ENCODE data around the gene INTS2. TPM values are rescaled to one million over a fixed set of nuclear protein-coding genes. Genes with fewer than 3 reads are reported as not detected.
A peak's percentile ranks its signal among the peaks of the same experiment; 100 is the strongest.
"Not testable (repeated sequence)": the region's sequence is repeated elsewhere in the genome, so short reads cannot be mapped to it uniquely, and the experiment has no call there.

INTS2 gene
- total and polyA plus RNA-seq, 2 donors (not counting 1 experiment from before 2014, with no cell fraction given) = 3.5 to 19.5 TPM

DNA sequence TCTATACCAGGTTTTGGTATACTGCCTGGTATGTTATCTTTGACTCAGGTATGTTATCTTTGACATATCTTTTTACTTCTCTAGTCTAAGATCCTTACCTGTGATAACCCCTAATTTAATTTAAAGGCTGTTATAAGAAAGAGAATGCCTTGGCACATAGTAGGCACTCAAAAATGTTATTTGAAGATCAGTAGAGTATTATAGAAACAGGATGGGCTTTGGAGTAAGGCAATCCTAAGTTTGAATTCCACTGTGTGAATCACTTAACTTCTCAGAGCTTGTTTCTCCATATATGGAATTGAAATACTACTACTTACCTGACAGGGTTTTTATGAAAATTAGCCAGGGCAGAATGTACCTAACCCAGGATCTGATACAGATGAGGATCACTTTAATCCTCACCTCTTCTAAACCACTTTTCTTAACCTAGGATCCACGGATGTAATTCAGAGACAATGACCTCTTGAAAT is 65.6 kb downstream of the INTS2 start:
- WGBS (ENCODE audit: insufficient coverage) = no CpG with 5 or more reads among the region's 1 CpG
- Histone ChIP-seq H3K27me3 (replicated peaks in 1 of 4; ENCODE audit: control extremely low read depth in 1 of 4, control insufficient read depth in 3 of 4, insufficient read depth in 4 of 4, low read length in 3 of 4) (no peaks in the 10 kb centered on the region), H3K4me2 (replicated peaks; ENCODE audit: low read depth, low read length, poor library complexity, severe bottlenecking) (no peak overlapping the region), H2AFZ (ENCODE audit: insufficient read depth, low read depth, low read length, poor library complexity, severe bottlenecking) (peak overlapping the region; percentile 97), H3K4me1 (ENCODE audit: control insufficient read depth in 2 of 2, insufficient read depth in 2 of 2, low read length in 2 of 2) (peaks cover 3 to 10% of the 10 kb centered on the region in 2 donors), H3K4me3 (ENCODE audit: control extremely low read depth in 1 of 5, extremely low read depth in 1 of 5, insufficient read depth in 1 of 5, low read depth in 2 of 5, low read length in 4 of 5) (no peak overlapping the region), H3K9ac (ENCODE audit: low read length) (no peak overlapping the region), H3K79me2 (ENCODE audit: control insufficient read depth, insufficient read depth, low read length) (no peaks in the 10 kb centered on the region), H3K36me3 (replicated peaks in 1 of 2; ENCODE audit: control extremely low read depth in 1 of 2, control insufficient read depth in 1 of 2, extremely low read depth in 1 of 2, insufficient read depth in 2 of 2, low read length in 1 of 2) (peaks cover 0 to 4% of the 10 kb centered on the region in 2 experiments), H3K9me3 (ENCODE audit: control extremely low read depth in 1 of 3, control insufficient read depth in 2 of 3, insufficient read depth in 1 of 3, low read length in 2 of 3) (no peaks in the 10 kb centered on the region), H4K20me1 (ENCODE audit: control insufficient read depth, insufficient read depth, low read length, poor library complexity, severe bottlenecking) (no peaks in the 10 kb centered on the region), H3K27ac (ENCODE audit: low read length in 2 of 2) (no peak overlapping the region)
- TF ChIP-seq, protein P1, sequence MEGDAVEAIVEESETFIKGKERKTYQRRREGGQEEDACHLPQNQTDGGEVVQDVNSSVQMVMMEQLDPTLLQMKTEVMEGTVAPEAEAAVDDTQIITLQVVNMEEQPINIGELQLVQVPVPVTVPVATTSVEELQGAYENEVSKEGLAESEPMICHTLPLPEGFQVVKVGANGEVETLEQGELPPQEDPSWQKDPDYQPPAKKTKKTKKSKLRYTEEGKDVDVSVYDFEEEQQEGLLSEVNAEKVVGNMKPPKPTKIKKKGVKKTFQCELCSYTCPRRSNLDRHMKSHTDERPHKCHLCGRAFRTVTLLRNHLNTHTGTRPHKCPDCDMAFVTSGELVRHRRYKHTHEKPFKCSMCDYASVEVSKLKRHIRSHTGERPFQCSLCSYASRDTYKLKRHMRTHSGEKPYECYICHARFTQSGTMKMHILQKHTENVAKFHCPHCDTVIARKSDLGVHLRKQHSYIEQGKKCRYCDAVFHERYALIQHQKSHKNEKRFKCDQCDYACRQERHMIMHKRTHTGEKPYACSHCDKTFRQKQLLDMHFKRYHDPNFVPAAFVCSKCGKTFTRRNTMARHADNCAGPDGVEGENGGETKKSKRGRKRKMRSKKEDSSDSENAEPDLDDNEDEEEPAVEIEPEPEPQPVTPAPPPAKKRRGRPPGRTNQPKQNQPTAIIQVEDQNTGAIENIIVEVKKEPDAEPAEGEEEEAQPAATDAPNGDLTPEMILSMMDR (IDR thresholded peaks at IDR 0.05) = no peak
- TF ChIP-seq EZH2 (IDR thresholded peaks at IDR 0.05; ENCODE audit: borderline replicate concordance, insufficient read depth, low read depth, low read length, poor library complexity, severe bottlenecking) = no peak
- ATAC-seq (ENCODE audit: low read depth) = no peak
- Mint-ChIP-seq H3K4me3 (peak overlapping the region; percentile 92), H3K27ac (peak overlapping the region; percentile 22), H3K4me1 (peaks cover 18% of the 10 kb centered on the region), H3K27me3 (no peaks in the 10 kb centered on the region), H3K9me3 (ENCODE audit: insufficient read depth) (no peaks in the 10 kb centered on the region)
- ChIA-PET POLR2A (interaction anchor here (0.6 kb wide), 1 partner anchor 22 kb away, joined by 7 read pairs; no protein-coding TSS in a partner anchor), CTCF (interaction anchor here (2.0 kb wide), 1 partner anchor 204 kb away, joined by 5 read pairs; no protein-coding TSS in a partner anchor)
- intact Hi-C loops (cut with micrococcal nuclease) = loop anchor here (5.0 kb wide), 1 partner anchor 45 kb away; no protein-coding TSS in a partner anchor
- no peak for DNase-seq

GRCh38 chr17:61860397-61860796 is 67.4 kb downstream of the INTS2 start:
- H3K4me2 ChIP-seq (replicated peaks; ENCODE audit: low read depth, low read length, poor library complexity, severe bottlenecking); DNase-seq; H3K9me3 Mint-ChIP-seq (ENCODE audit: insufficient read depth); H3K27me3 ChIP-seq (replicated peaks in 1 of 4; ENCODE audit: control extremely low read depth in 1 of 4, control insufficient read depth in 3 of 4, insufficient read depth in 4 of 4, low read length in 3 of 4); H3K9ac ChIP-seq (ENCODE audit: low read length); H3K9me3 ChIP-seq (ENCODE audit: control extremely low read depth in 1 of 3, control insufficient read depth in 2 of 3, insufficient read depth in 1 of 3, low read length in 2 of 3); H2AFZ ChIP-seq (ENCODE audit: insufficient read depth, low read depth, low read length, poor library complexity, severe bottlenecking); H3K4me1 ChIP-seq (ENCODE audit: control insufficient read depth in 2 of 2, insufficient read depth in 2 of 2, low read length in 2 of 2); CTCF ChIA-PET; H3K4me3 Mint-ChIP-seq; H3K79me2 ChIP-seq (ENCODE audit: control insufficient read depth, insufficient read depth, low read length); POLR2A ChIA-PET; H3K27me3 Mint-ChIP-seq; ATAC-seq (ENCODE audit: low read depth); H3K27ac Mint-ChIP-seq; H4K20me1 ChIP-seq (ENCODE audit: control insufficient read depth, insufficient read depth, low read length, poor library complexity, severe bottlenecking); H3K27ac ChIP-seq (ENCODE audit: low read length in 2 of 2); H3K36me3 ChIP-seq (replicated peaks in 1 of 2; ENCODE audit: control extremely low read depth in 1 of 2, control insufficient read depth in 1 of 2, extremely low read depth in 1 of 2, insufficient read depth in 2 of 2, low read length in 1 of 2); H3K4me3 ChIP-seq (ENCODE audit: control extremely low read depth in 1 of 5, extremely low read depth in 1 of 5, insufficient read depth in 1 of 5, low read depth in 2 of 5, low read length in 4 of 5): not testable (repeated sequence)
- peaks cover 18% of the 10 kb centered on the region for H3K4me1 Mint-ChIP-seq
- intact Hi-C loops (cut with micrococcal nuclease) = loop anchor here (5.0 kb wide), 1 partner anchor 43 kb away; no protein-coding TSS in a partner anchor
- 97% methylated on average over 8 of the region's 10 CpGs for WGBS (ENCODE audit: insufficient coverage)

Measured in B cell (primary cell).